ENCODE measurements around the gene PSMD6. TPM values are rescaled to one million over a fixed set of nuclear protein-coding genes. Genes with fewer than 3 reads are reported as not detected.

PSMD6 gene
- total RNA-seq (2014; rRNA removed; shearing (Covaris generic)): 73.6 and 76.1 TPM in 2 replicates

DNA sequence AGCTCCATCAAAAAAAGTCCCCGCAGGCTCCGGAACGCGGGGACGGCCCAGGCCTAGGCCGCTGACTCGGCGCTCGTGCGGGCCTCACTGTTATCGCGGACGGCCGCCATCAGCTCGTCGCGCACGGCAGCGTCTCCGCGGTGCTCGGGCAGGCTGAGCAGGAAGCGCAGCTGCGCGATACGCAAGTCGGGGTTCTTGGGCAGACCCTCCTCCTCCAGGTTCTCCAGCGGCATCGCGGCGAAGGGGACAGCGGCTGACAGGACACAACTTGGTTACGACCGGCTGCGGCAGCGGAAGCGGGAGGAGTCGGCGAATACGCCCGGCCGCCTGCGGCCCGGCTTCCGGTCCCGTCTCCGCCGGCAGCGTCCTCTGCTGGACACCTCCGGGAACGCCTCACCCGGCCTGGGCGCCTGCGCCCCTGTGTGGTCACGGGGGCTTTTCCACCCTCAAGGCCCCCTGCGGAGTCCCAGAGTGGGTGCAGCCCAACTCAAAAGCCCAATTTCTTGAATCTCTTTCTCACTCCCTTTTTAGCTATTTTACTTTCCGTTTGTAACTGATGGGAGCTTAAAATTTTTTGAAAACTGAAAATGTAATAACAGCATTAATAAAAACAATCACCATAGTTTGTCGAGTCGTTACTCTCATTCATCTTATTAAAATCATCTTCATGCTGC lies at the start of gene PSMD6:
PSMD6 (minus strand) TSS at position 308 of the 674 bp plus-strand sequence; CDS start at position 233, 75 bp downstream.
- Histone ChIP-seq H3K4me1 (0 out of 2 replicates have a peak, but pooled peaks cover 3% of the 10 kb centered on the region), H3K27ac (peak within 1 kb of the TSS; percentile 68), H3K4me3 (peak within 1 kb of the TSS; percentile 82), H3K36me3 (peaks cover 16% of the 10 kb centered on the region; the same call in 1 of the 2 replicates), H3K27me3 (no peaks in the 10 kb centered on the region), H3K9me3 (replicated peaks) (no peaks in the 10 kb centered on the region)
- DNase-seq: peak; percentile 78 to 80

DNA sequence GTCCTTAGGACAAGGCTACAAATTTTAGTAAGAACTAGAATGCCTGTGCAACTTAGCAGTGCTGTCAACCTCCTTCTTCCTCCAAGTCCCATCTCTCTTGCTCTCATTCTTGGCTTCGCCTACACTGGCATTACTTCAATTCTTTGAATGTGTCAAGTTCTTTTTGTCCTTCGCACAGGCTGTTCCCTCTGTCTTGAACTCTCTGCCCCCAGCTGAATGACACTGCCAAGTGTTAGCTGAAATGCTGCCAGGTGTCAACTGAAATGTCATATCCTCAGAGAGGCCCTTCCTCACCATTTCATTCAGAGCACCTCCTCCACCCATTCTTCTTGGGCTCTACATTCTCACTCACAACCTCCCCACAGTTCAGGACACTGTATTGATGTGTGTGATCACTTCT lies 48.8 kb upstream of the PSMD6 start:
- H3K4me3 ChIP-seq: no peak overlapping the region
- no peak overlapping the region for H3K27ac ChIP-seq
- peaks cover 19% of the 10 kb centered on the region for H3K4me1 ChIP-seq
- H3K27me3 ChIP-seq: no peaks in the 10 kb centered on the region
- DNase-seq: peak in 1 of 2 experiments; percentile 15
- H3K36me3 ChIP-seq: no peaks in the 10 kb centered on the region
- H3K9me3 ChIP-seq (replicated peaks): no peaks in the 10 kb centered on the region

DNA sequence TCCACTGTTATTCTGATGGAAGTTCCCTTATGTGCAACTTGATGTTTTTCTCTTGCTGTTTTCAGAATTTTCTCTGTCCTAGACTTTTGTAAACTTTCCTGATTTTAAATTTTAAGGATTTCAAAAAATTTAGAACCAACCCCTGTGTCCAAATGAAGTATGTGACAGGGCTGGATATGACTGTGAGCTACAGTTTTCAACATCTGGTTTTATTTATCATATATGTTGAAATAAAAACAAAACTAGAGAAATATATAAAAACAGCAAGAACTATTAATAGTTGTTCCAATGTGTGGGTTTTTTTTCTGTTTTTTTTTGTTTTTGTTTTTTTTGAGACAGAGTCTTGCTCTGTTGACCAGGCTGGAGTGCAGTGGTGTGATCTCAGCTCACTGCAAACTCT lies 47.4 kb upstream of the PSMD6 start:
- no peak overlapping the region for H3K4me3 ChIP-seq
- no peak overlapping the region for H3K27ac ChIP-seq
- no peaks in the 10 kb centered on the region for H3K27me3 ChIP-seq
- H3K36me3 ChIP-seq: no peaks in the 10 kb centered on the region
- no peak for DNase-seq
- H3K4me1 ChIP-seq: peaks cover 19% of the 10 kb centered on the region
- no peaks in the 10 kb centered on the region for H3K9me3 ChIP-seq (replicated peaks)

GRCh38 chr3:64067506-64068346 lies 44.4 kb upstream of the PSMD6 start:
- no peaks in the 10 kb centered on the region for H3K9me3 ChIP-seq (replicated peaks)
- H3K4me3 ChIP-seq: no peak overlapping the region
- H3K36me3 ChIP-seq: no peaks in the 10 kb centered on the region
- H3K4me1 ChIP-seq: peaks cover 5% of the 10 kb centered on the region; the same call in 1 of the 2 replicates
- DNase-seq: peak in 1 of 2 experiments; percentile 16
- H3K27ac ChIP-seq: no peak overlapping the region
- no peaks in the 10 kb centered on the region for H3K27me3 ChIP-seq

- H3K4me3 ChIP-seq: no peak overlapping the region
- no peak for DNase-seq
- H3K27me3 ChIP-seq: no peaks in the 10 kb centered on the region
- H3K27ac ChIP-seq: no peak overlapping the region
- H3K36me3 ChIP-seq: no peaks in the 10 kb centered on the region
- 0 out of 2 replicates have a peak, but pooled peaks cover 1% of the 10 kb centered on the region for H3K4me1 ChIP-seq
- no peaks in the 10 kb centered on the region for H3K9me3 ChIP-seq (replicated peaks)
Measured at GRCh38 chr3:64064804-64065203, 41.5 kb upstream of the PSMD6 start.

DNA sequence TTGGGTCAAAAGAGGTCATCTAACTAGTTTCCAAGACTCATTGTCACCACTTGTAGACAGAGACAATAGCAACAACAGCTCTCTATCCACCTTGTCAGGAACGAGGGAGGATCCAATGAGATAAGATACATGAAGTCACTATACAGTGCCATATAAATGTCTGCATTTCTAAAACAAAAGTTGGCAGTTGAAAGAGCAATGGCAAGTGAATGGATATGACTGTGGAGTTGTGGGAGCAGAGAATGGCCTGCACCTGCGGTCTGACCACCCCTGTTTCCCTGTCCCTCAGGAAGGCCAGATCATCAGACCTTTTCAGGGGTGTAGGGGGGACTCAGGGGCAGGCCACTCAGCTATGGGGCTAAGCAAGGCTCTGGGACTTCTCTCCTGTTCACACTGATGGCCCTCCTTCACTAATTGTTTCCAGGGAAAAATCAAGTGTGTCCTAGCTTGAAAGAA lies 40.7 kb upstream of the PSMD6 start:
- no peaks in the 10 kb centered on the region for H3K27me3 ChIP-seq
- no peak overlapping the region for H3K4me3 ChIP-seq
- no peak overlapping the region for H3K27ac ChIP-seq
- DNase-seq: no peak
- H3K9me3 ChIP-seq (replicated peaks): no peaks in the 10 kb centered on the region
- H3K4me1 ChIP-seq: 0 out of 2 replicates have a peak, but pooled peaks cover 3% of the 10 kb centered on the region
- H3K36me3 ChIP-seq: no peaks in the 10 kb centered on the region

GRCh38 chr3:64063207-64063982 lies 40.1 kb upstream of the PSMD6 start:
- DNase-seq: no peak
- H3K36me3 ChIP-seq: no peaks in the 10 kb centered on the region
- H3K9me3 ChIP-seq (replicated peaks): no peaks in the 10 kb centered on the region
- H3K27ac ChIP-seq: no peak overlapping the region
- no peaks in the 10 kb centered on the region for H3K27me3 ChIP-seq
- 0 out of 2 replicates have a peak, but pooled peaks cover 3% of the 10 kb centered on the region for H3K4me1 ChIP-seq
- no peak overlapping the region for H3K4me3 ChIP-seq

GRCh38 chr3:64061628-64062027 lies 38.3 kb upstream of the PSMD6 start:
- H3K4me1 ChIP-seq: 0 out of 2 replicates have a peak, but pooled peaks cover 3% of the 10 kb centered on the region
- no peaks in the 10 kb centered on the region for H3K27me3 ChIP-seq
- H3K9me3 ChIP-seq (replicated peaks): no peaks in the 10 kb centered on the region
- no peak for DNase-seq
- H3K4me3 ChIP-seq: no peak overlapping the region
- no peaks in the 10 kb centered on the region for H3K36me3 ChIP-seq
- no peak overlapping the region for H3K27ac ChIP-seq

DNA sequence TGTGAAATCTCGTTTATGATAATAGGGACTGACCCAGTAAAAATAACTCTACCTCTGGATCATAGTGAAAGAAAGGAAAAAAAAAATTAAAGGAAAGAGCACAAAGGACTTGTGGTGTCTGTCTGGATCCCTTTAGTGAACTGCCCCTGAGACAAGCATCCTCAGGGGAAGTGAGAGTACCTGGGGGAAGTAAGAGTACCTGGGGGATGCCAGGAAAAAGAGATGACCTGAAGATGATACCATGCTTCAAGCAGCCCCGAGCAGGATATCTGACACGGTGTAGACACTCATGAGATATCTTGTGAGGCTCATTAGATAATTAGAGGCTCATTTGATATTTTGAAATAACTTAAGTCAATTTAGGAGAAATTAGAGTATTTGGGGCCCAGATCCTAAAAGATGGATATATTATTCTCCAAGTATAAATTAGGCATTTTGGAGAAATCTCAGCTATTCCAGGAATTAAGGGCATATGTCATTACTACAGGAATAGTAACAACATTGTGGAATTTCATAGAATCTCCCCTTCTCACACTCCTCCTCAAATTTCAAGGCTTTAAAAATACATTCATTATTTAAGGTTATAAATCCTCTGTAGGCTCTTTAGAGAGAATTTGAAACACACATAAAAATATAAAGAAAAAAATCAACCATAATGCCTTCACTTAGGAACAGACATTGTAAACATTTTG lies 36.3 kb upstream of the PSMD6 start:
- no peaks in the 10 kb centered on the region for H3K27me3 ChIP-seq
- H3K36me3 ChIP-seq: no peaks in the 10 kb centered on the region
- H3K4me3 ChIP-seq: no peak overlapping the region
- no peak for DNase-seq
- H3K4me1 ChIP-seq: 0 out of 2 replicates have a peak, but pooled peaks cover 3% of the 10 kb centered on the region
- no peak overlapping the region for H3K27ac ChIP-seq
- H3K9me3 ChIP-seq (replicated peaks): no peaks in the 10 kb centered on the region

- Histone ChIP-seq H3K36me3 (no peaks in the 10 kb centered on the region), H3K27me3 (no peaks in the 10 kb centered on the region), H3K4me1 (0 out of 2 replicates have a peak, but pooled peaks cover 3% of the 10 kb centered on the region), H3K9me3 (replicated peaks) (no peaks in the 10 kb centered on the region), H3K4me3 (no peak overlapping the region), H3K27ac (no peak overlapping the region)
- no peak for DNase-seq
Measured at GRCh38 chr3:64058566-64058965, 35.3 kb upstream of the PSMD6 start.

DNA sequence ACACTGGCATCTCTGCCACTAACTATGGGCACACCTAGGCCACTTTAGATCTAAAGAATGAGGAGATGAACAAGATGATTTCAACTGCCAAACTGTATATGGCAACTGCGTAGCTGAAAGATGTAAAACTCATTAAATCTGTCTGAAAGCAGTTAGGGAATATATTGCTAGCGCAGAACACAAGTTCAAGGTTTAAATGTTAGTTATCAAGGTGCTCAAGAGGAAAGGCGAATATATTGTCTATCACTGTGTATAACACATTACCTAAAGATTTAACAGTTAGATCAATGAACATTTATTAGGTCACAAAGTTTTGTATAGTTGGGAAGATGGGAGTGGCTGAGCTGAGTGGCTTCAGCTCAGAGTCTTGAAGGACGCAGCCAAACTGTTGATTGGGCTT lies 33.9 kb upstream of the PSMD6 start:
- no peaks in the 10 kb centered on the region for H3K9me3 ChIP-seq (replicated peaks)
- no peak overlapping the region for H3K4me3 ChIP-seq
- H3K4me1 ChIP-seq: 0 out of 2 replicates have a peak, but pooled peaks cover 3% of the 10 kb centered on the region
- DNase-seq: no peak
- H3K27ac ChIP-seq: no peak overlapping the region
- H3K27me3 ChIP-seq: no peaks in the 10 kb centered on the region
- H3K36me3 ChIP-seq: no peaks in the 10 kb centered on the region

GRCh38 chr3:64056606-64057180 lies 33.4 kb upstream of the PSMD6 start:
- Histone ChIP-seq H3K27ac (no peak overlapping the region), H3K9me3 (replicated peaks) (no peaks in the 10 kb centered on the region), H3K4me3 (no peak overlapping the region), H3K27me3 (no peaks in the 10 kb centered on the region), H3K4me1 (0 out of 2 replicates have a peak, but pooled peaks cover 3% of the 10 kb centered on the region), H3K36me3 (no peaks in the 10 kb centered on the region)
- DNase-seq: no peak

- no peaks in the 10 kb centered on the region for H3K36me3 ChIP-seq
- H3K27ac ChIP-seq: no peak overlapping the region
- H3K4me3 ChIP-seq: no peak overlapping the region
- H3K9me3 ChIP-seq (replicated peaks): no peaks in the 10 kb centered on the region
- 0 out of 2 replicates have a peak, but pooled peaks cover 3% of the 10 kb centered on the region for H3K4me1 ChIP-seq
- no peak for DNase-seq
- no peaks in the 10 kb centered on the region for H3K27me3 ChIP-seq
Measured at GRCh38 chr3:64055076-64055475, 31.8 kb upstream of the PSMD6 start.

GRCh38 chr3:64054488-64054887 lies 31.2 kb upstream of the PSMD6 start:
- no peaks in the 10 kb centered on the region for H3K4me1 ChIP-seq
- DNase-seq: no peak
- no peaks in the 10 kb centered on the region for H3K36me3 ChIP-seq
- no peak overlapping the region for H3K4me3 ChIP-seq
- H3K27ac ChIP-seq: no peak overlapping the region
- H3K9me3 ChIP-seq (replicated peaks): no peaks in the 10 kb centered on the region
- H3K27me3 ChIP-seq: no peaks in the 10 kb centered on the region

Data from SJCRH30 (cell line).